GM12878 (cell line): ENCODE results near the gene DOCK7. TPM values are rescaled to one million over a fixed set of nuclear protein-coding genes. Genes with fewer than 3 reads are reported as not detected.

Experiments used
- ATAC-seq: fragments of 200-7000 bp; cut with Tn5 transposase; 3 replicates; pipeline ENCODE4 v1.9.1; 2020; ENCODE audit warnings: mild to moderate bottlenecking, moderate library complexity
- BruUV-seq: library from RNA; stranded (reverse); fragments of 400-500 nt; replicated peaks from 2 replicates; lab custom pipeline; 2021; lab: Mats Ljungman, UMichigan
- CTCF ChIA-PET: fragments of 300-600 bp; sonication (Branson Sonifier 250); formaldehyde crosslinking; extraction: SDS; loops from one replicate; lab custom pipeline; 2021; ENCODE audit warnings: inconsistent platforms; lab: Yijun Ruan, JAX
- POLR2A ChIA-PET: fragments of 350-600 bp; formaldehyde crosslinking; extraction: SDS; loops from one replicate; lab custom pipeline; 2021; ENCODE audit warnings: inconsistent platforms; lab: Charles Lee
- RAD21 ChIA-PET: fragments of 300-600 bp; sonication (Branson Sonifier 250); formaldehyde crosslinking; loops from one replicate; lab custom pipeline; 2023; ENCODE audit warnings: antibody characterized with exemption; ENCODE audit not compliant: unreplicated experiment; lab: Charles Lee
- SMC1A ChIA-PET: fragments of 300-600 bp; sonication (Branson Sonifier 250); formaldehyde crosslinking; loops from one replicate; lab custom pipeline; 2023; ENCODE audit not compliant: unreplicated experiment, uncharacterized antibody; lab: Charles Lee
- DNase-seq: peaks from one replicate; pipeline ENCODE4 v3.0.0-alpha.2; 2011; ENCODE audit warnings: low read depth, low spot score
- FAIRE-seq: peaks from 3 replicates; lab custom pipeline; 2011; peaks lifted over from hg19 to GRCh38; lab: Jason Lieb, UNC
- H2AFZ ChIP-seq: 2 replicates; pipeline ENCODE4 v1.6.0; 2011; ENCODE audit warnings: low read depth, low read length, control low read depth; ENCODE audit not compliant: control insufficient read depth
- H3K27ac ChIP-seq: 2 replicates; pipeline ENCODE4 v1.5.1; 2011; ENCODE audit warnings: control low read depth; ENCODE audit not compliant: control insufficient read depth, insufficient read depth
- H3K27me3 ChIP-seq, 2 experiments: replicated peaks in 1 of 2; 2 replicates each; pipeline versions ENCODE4 v1.6.0 to v1.6.1; 2011; ENCODE audit warnings: low read length in 1 of 2; ENCODE audit not compliant: control insufficient read depth in 2 of 2, insufficient read depth in 2 of 2
- H3K36me3 ChIP-seq, 2 experiments: 2 replicates each; pipeline ENCODE4 v1.5.1; 2011; ENCODE audit warnings: low read length in 1 of 2; ENCODE audit not compliant: control insufficient read depth in 2 of 2, insufficient read depth in 2 of 2
- H3K4me1 ChIP-seq: 2 replicates; pipeline ENCODE4 v1.6.1; 2011; ENCODE audit warnings: mild to moderate bottlenecking, low read length, moderate library complexity, mixed read lengths; ENCODE audit not compliant: control insufficient read depth, insufficient read depth
- H3K4me2 ChIP-seq: 2 replicates; pipeline ENCODE4 v1.6.0; 2011; ENCODE audit warnings: control low read depth; ENCODE audit not compliant: control insufficient read depth, insufficient read depth
- H3K4me3 ChIP-seq: fragments of 200-600 bp; sonication (generic); 2 replicates; pipeline ENCODE4 v1.5.1; 2016
- H3K79me2 ChIP-seq: 2 replicates; pipeline ENCODE4 v1.6.0; 2011; ENCODE audit warnings: low read length; ENCODE audit not compliant: control insufficient read depth, insufficient read depth
- H3K9ac ChIP-seq: 2 replicates; pipeline ENCODE4 v1.8.0; 2011; ENCODE audit warnings: low read length, control low read depth, mixed read lengths; ENCODE audit not compliant: control insufficient read depth, insufficient read depth
- H3K9me3 ChIP-seq: replicated peaks from 3 replicates; pipeline ENCODE4 v1.5.1; 2011; ENCODE audit warnings: mild to moderate bottlenecking, low read length; ENCODE audit not compliant: control insufficient read depth, insufficient read depth
- H4K20me1 ChIP-seq: 2 replicates; pipeline ENCODE4 v1.6.0; 2011; ENCODE audit not compliant: control insufficient read depth, insufficient read depth
- ASH2L ChIP-seq: fragments of 300-600, 200-600 bp; sonication (generic); IDR thresholded peaks from 2 replicates; pipeline ENCODE4 v1.6.1; 2017; ENCODE audit warnings: low read depth, mild to moderate bottlenecking, borderline replicate concordance
- BCL11A ChIP-seq: IDR thresholded peaks from 2 replicates; pipeline ENCODE4 v1.6.1; 2011; ENCODE audit warnings: low read depth, low read length
- BMI1 ChIP-seq: fragments of 450-650 bp; IDR thresholded peaks from 2 replicates; pipeline ENCODE4 v1.6.1; 2016; ENCODE audit warnings: mild to moderate bottlenecking, moderate library complexity, borderline replicate concordance
- CHD1 ChIP-seq: IDR thresholded peaks from 2 replicates; pipeline ENCODE4 v1.6.1; 2012; ENCODE audit warnings: low read depth, low read length, improper control_type of control experiment
- JUNB ChIP-seq: IDR thresholded peaks from 2 replicates; pipeline ENCODE4 v1.6.1; 2016; ENCODE audit warnings: antibody characterized with exemption, mild to moderate bottlenecking
- NFIC ChIP-seq: IDR thresholded peaks from 2 replicates; pipeline ENCODE4 v1.6.1; 2012; ENCODE audit warnings: low read depth, mild to moderate bottlenecking, inconsistent platforms, low read length, moderate library complexity
- NFYB ChIP-seq: IDR thresholded peaks from 2 replicates; pipeline ENCODE4 v1.6.1; 2011; ENCODE audit warnings: low read depth, mild to moderate bottlenecking, low read length, improper control_type of control experiment, moderate library complexity; ENCODE audit not compliant: insufficient read depth
- NRF1 ChIP-seq: conservative IDR thresholded peaks from 2 replicates; pipeline ENCODE4 v1.6.1; 2011; ENCODE audit warnings: mild to moderate bottlenecking, low read depth, low read length, improper control_type of control experiment
- RBBP5 ChIP-seq: fragments of 200-600 bp; sonication (generic); conservative IDR thresholded peaks from 2 replicates; pipeline ENCODE4 v1.6.1; 2016
- RCOR1 ChIP-seq: conservative IDR thresholded peaks from 2 replicates; pipeline ENCODE4 v1.6.1; 2012; ENCODE audit warnings: low read depth, low read length, improper control_type of control experiment
- RUNX3 ChIP-seq: IDR thresholded peaks from 2 replicates; pipeline ENCODE4 v1.6.1; 2012; ENCODE audit warnings: low read length, inconsistent platforms
- STAT1 ChIP-seq: fragments of 450-650 bp; conservative IDR thresholded peaks from 2 replicates; pipeline ENCODE4 v1.6.1; 2014; ENCODE audit warnings: antibody characterized with exemption, mild to moderate bottlenecking
- ZBED1 ChIP-seq: IDR thresholded peaks from 2 replicates; pipeline ENCODE4 v1.6.1; 2016; ENCODE audit warnings: borderline replicate concordance
- ZNF207 ChIP-seq: fragments of 450-650 bp; IDR thresholded peaks from 2 replicates; pipeline ENCODE4 v1.6.1; 2014; ENCODE audit warnings: antibody characterized with exemption, mild to moderate bottlenecking, borderline replicate concordance
- WGBS: methylation state at CpG from one replicate; pipeline ENCODE4 v1.1.6; 2016; ENCODE audit warnings: low lambda C conversion rate; ENCODE audit not compliant: insufficient replicate concordance, insufficient coverage; ENCODE audit errors: missing lambda C conversion rate; 5-methylcytosine and 5-hydroxymethylcytosine counted together
- in situ Hi-C: fragments of 300-500 bp; cut with MboI; formaldehyde crosslinking; loops from 9 replicates; pipeline ENCODE4 v1.14.3; 2018; ENCODE audit warnings: mixed read lengths
- intact Hi-C: fragments of 100-400 bp; cut with micrococcal nuclease; formaldehyde crosslinking; loops from one replicate; pipeline ENCODE4 v1.14.2; 2022; ENCODE audit not compliant: unreplicated experiment
- polyA plus RNA-seq, 11 experiments: library from polyadenylated mRNA; depleted of rRNA in 4 of 11; unstranded in 6 of 11; stranded (reverse) in 5 of 11; fragments of >200 nt; fragmentation: Nextera tagmentation in 4 of 11; fragmentation: Illumina TruSeq in 1 of 11; extraction: Ambion mirVana in 4 of 11; extraction: Trizol in 1 of 11; gene quantifications; 1 replicate in 1 of 11; 2 replicates in 10 of 11; pipeline versions ENCODE4 v1.2.1 to v1.2.3, GENCODE V29; 2011 to 2016; ENCODE audit warnings: inconsistent platforms in 2 of 11, missing spikeins in 2 of 11, low read depth in 1 of 11
- total RNA-seq, 4 experiments: library from RNA; depleted of rRNA in 3 of 4; stranded (reverse); fragments of >200 nt in 3 of 4; fragmentation: Illumina TruSeq in 1 of 4; extraction: Trizol in 1 of 4; gene quantifications; 2 replicates each; pipeline versions ENCODE4 v1.2.1 to v1.2.3, GENCODE V29; 2013 to 2021
- TF ChIP-seq, protein P1 (sequence below): IDR thresholded peaks from 2 replicates; pipeline ENCODE4 v1.6.1; 2012; ENCODE audit warnings: low read length, inconsistent platforms
- TF ChIP-seq, protein P2 (sequence below): fragments of 450-650 bp; formaldehyde crosslinking; IDR thresholded peaks from 2 replicates; pipeline ENCODE4 v1.4.0; 2020; ENCODE audit warnings: mild to moderate bottlenecking, moderate library complexity
- TF ChIP-seq, protein P3 (sequence below): fragments of 450-650 bp; IDR thresholded peaks from 2 replicates; pipeline ENCODE4 v1.6.1; 2018; ENCODE audit warnings: borderline replicate concordance, mild to moderate bottlenecking; ENCODE audit not compliant: partially characterized antibody

Gene DOCK7
- total and polyA plus RNA-seq, 10 of the 15 experiments (the other 5 are each of a cell fraction or from before 2014, with no cell fraction given), result 4.8 to 34.6 (median 26.9) TPM

DNA sequence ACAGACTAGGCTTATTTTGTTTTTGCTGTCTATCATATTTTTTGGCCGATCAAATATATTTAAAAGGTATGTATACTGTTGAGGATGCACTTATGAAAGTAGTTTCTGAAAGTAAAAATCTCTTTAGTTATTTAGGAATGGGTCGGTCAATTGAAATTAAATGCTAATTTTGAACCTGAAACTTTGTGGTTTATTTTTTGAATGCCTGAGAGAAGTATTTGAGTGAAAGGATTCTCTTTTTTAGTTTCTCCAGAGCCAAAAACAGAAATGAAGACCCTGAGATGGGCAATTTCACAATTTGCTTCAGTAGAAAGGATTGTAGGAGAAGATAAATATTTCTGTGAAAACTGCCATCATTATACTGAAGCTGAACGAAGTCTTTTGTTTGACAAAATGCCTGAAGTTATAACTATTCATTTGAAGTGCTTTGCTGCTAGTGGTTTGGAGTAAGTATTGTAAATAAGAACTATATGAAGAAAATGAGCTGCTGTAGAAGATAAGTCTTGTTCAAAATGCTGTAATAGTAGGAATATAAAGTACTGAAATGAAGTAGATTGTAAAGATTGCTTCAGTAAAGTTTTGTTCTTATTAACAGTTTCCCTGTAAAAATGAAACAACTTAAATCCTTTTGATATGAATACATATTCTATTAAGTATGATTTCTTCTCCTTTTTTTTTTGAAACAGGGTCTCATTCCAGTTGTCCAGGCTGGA, 239.8 kb downstream of the DOCK7 start:
- intact Hi-C loops, result no loop called here
- Histone ChIP-seq H3K9me3 (no peaks in the 10 kb centered on the region; the same call in 2 of the 3 replicates), H3K27me3 (no peaks in the 10 kb centered on the region), H4K20me1 (no peaks in the 10 kb centered on the region), H3K4me1 (peaks cover 8% of the 10 kb centered on the region), H3K9ac (no peak overlapping the region), H3K4me2 (no peak overlapping the region), H3K79me2 (peaks cover 21% of the 10 kb centered on the region), H2AFZ (no peak overlapping the region), H3K4me3 (no peak overlapping the region), H3K36me3 (peaks cover 4 to 33% of the 10 kb centered on the region in 2 experiments; a peak in 3 of 4 replicates), H3K27ac (no peak overlapping the region)
- in situ Hi-C loops, result no loop called here
- CTCF ChIA-PET, result interaction anchor here (1.3 kb wide), 1 partner anchor 10 kb away, joined by 5 read pairs; no protein-coding TSS in a partner anchor
- FAIRE-seq (no peak), ATAC-seq (no peak; the same call in 2 of the 3 replicates), DNase-seq (no peak)
- 32% methylated on average over 3 of the region's 3 CpGs for WGBS
- POLR2A ChIA-PET, result interaction anchor here (0.9 kb wide), 1 partner anchor 13 kb away, joined by 3 read pairs; no protein-coding TSS in a partner anchor
- BruUV-seq, result no TSS peak
- SMC1A ChIA-PET, result interaction anchor here (1.2 to 3.5 kb wide), 3 partner anchors 8 to 297 kb away, joined by 3 to 20 read pairs (median 3); no protein-coding TSS in a partner anchor
- RAD21 ChIA-PET, result no interaction called here
- TF ChIP-seq JUNB, result peak; percentile 56
- TF ChIP-seq, protein P1, sequence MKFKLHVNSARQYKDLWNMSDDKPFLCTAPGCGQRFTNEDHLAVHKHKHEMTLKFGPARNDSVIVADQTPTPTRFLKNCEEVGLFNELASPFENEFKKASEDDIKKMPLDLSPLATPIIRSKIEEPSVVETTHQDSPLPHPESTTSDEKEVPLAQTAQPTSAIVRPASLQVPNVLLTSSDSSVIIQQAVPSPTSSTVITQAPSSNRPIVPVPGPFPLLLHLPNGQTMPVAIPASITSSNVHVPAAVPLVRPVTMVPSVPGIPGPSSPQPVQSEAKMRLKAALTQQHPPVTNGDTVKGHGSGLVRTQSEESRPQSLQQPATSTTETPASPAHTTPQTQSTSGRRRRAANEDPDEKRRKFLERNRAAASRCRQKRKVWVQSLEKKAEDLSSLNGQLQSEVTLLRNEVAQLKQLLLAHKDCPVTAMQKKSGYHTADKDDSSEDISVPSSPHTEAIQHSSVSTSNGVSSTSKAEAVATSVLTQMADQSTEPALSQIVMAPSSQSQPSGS, result peak; percentile 23; the same call in 1 of the 2 replicates
- no peak for TF ChIP-seq BCL11A
- TF ChIP-seq NRF1, result no peak
- TF ChIP-seq BMI1, result no peak
- no peak for TF ChIP-seq ASH2L
- TF ChIP-seq, protein P2, sequence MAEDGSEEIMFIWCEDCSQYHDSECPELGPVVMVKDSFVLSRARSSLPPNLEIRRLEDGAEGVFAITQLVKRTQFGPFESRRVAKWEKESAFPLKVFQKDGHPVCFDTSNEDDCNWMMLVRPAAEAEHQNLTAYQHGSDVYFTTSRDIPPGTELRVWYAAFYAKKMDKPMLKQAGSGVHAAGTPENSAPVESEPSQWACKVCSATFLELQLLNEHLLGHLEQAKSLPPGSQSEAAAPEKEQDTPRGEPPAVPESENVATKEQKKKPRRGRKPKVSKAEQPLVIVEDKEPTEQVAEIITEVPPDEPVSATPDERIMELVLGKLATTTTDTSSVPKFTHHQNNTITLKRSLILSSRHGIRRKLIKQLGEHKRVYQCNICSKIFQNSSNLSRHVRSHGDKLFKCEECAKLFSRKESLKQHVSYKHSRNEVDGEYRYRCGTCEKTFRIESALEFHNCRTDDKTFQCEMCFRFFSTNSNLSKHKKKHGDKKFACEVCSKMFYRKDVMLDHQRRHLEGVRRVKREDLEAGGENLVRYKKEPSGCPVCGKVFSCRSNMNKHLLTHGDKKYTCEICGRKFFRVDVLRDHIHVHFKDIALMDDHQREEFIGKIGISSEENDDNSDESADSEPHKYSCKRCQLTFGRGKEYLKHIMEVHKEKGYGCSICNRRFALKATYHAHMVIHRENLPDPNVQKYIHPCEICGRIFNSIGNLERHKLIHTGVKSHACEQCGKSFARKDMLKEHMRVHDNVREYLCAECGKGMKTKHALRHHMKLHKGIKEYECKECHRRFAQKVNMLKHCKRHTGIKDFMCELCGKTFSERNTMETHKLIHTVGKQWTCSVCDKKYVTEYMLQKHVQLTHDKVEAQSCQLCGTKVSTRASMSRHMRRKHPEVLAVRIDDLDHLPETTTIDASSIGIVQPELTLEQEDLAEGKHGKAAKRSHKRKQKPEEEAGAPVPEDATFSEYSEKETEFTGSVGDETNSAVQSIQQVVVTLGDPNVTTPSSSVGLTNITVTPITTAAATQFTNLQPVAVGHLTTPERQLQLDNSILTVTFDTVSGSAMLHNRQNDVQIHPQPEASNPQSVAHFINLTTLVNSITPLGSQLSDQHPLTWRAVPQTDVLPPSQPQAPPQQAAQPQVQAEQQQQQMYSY, result no peak
- peak; percentile 64 for TF ChIP-seq NFIC
- TF ChIP-seq NFYB, result no peak
- TF ChIP-seq, protein P3, sequence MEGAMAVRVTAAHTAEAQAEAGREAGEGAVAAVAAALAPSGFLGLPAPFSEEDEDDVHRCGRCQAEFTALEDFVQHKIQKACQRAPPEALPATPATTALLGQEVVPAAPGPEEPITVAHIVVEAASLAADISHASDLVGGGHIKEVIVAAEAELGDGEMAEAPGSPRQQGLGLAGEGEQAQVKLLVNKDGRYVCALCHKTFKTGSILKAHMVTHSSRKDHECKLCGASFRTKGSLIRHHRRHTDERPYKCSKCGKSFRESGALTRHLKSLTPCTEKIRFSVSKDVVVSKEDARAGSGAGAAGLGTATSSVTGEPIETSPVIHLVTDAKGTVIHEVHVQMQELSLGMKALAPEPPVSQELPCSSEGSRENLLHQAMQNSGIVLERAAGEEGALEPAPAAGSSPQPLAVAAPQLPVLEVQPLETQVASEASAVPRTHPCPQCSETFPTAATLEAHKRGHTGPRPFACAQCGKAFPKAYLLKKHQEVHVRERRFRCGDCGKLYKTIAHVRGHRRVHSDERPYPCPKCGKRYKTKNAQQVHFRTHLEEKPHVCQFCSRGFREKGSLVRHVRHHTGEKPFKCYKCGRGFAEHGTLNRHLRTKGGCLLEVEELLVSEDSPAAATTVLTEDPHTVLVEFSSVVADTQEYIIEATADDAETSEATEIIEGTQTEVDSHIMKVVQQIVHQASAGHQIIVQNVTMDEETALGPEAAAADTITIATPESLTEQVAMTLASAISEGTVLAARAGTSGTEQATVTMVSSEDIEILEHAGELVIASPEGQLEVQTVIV, result no peak
- TF ChIP-seq ZBED1, result no peak
- peak; percentile 79 for TF ChIP-seq RUNX3
- no peak for TF ChIP-seq ZNF207
- TF ChIP-seq STAT1, result no peak
- no peak for TF ChIP-seq CHD1
- TF ChIP-seq RBBP5, result no peak
- TF ChIP-seq RCOR1, result no peak
